C4-2B (cell line): ENCODE results near the gene CPZ.
"Not testable (repeated sequence)": the region's sequence is repeated elsewhere in the genome, so short reads cannot be mapped to it uniquely, and the experiment has no call there.

ENCODE experiments used
- H3K27ac ChIP-seq: fragments of 450-650 bp; 2 replicates; pipeline ENCODE4 v1.5.1; 2017
- ZFX ChIP-seq: fragments of 450-650 bp; IDR thresholded peaks from 2 replicates; pipeline ENCODE4 v1.6.1; 2017
- TF ChIP-seq, protein P1 (sequence below): fragments of 450-650 bp; conservative IDR thresholded peaks from 2 replicates; pipeline ENCODE4 v1.5.1; 2017; ENCODE audit warnings: mild to moderate bottlenecking

The CPZ gene

GRCh38 chr4:8570201-8570600, 22.4 kb upstream of the CPZ start:
- TF ChIP-seq, protein P1, sequence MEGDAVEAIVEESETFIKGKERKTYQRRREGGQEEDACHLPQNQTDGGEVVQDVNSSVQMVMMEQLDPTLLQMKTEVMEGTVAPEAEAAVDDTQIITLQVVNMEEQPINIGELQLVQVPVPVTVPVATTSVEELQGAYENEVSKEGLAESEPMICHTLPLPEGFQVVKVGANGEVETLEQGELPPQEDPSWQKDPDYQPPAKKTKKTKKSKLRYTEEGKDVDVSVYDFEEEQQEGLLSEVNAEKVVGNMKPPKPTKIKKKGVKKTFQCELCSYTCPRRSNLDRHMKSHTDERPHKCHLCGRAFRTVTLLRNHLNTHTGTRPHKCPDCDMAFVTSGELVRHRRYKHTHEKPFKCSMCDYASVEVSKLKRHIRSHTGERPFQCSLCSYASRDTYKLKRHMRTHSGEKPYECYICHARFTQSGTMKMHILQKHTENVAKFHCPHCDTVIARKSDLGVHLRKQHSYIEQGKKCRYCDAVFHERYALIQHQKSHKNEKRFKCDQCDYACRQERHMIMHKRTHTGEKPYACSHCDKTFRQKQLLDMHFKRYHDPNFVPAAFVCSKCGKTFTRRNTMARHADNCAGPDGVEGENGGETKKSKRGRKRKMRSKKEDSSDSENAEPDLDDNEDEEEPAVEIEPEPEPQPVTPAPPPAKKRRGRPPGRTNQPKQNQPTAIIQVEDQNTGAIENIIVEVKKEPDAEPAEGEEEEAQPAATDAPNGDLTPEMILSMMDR: no peak
- no peak for TF ChIP-seq ZFX
- no peak overlapping the region for H3K27ac ChIP-seq

DNA sequence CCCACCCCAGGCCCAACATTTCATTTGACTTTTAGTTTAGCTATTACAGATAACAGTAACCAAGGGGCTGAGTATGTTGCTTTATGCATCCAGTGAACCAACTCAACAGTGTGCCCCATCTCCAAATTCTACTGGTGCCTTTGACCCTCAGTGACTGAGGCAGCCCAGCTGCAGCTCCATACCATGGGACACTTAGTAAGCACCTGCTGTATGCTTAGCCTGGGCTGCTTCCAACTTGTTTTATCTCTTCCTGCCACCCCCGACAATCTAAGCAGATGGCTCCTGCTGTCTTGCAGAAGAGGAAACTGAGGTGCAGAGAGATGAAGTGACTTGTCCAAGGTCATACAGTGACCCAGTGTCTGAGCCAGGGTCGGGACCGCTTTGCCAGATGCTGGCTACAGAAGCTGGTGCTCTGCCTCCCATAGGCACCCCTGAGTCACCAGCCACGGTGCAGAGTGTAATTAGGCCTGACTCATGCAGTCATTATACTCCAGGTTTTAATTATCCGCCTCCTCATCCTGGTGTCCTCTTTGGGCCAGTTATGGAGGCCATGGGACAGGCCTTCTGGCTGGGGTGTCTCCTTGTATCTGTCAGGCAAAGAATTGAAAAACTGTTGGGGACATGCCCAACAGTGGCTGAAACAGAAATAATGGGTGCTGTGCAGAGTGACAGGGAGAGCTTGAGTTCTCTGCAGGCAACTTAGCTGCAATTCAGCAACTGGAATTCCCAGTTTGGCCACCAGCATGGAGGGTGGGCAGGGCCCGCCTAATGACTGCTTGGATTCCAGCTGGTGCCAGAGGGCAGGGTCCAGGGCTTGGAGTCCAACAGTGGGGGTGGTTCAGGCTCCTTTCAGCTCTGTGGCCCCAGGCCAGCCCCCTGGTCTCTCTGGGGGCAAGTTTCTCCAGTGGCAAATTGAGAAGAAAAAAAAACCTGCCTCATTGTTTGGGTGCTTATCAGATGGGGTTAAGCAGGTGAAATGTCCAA, 20.6 kb upstream of the CPZ start:
- TF ChIP-seq, protein P1: no peak
- no peak for TF ChIP-seq ZFX
- no peak overlapping the region for H3K27ac ChIP-seq

DNA sequence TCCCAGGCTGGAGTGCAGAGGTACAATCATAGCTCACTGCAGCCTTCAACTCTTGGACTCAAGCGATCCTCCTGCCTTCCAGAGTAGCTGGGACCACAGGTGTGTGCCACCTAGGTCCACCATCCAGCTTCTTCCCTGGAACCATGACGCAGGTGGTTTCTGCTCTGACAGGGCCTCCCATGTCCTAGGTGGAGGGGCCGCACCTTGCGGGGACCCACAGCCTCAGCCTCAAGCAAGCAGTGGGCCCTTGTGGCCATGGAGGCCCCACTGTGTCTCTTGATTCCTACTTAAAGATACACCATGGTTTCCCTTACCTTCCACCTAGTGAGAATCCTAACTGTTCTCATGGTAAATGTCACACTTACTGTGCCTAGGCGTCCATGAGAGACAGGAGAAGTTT, 19.3 kb upstream of the CPZ start:
- no peak overlapping the region for H3K27ac ChIP-seq
- TF ChIP-seq, protein P1: no peak
- TF ChIP-seq ZFX: no peak

DNA sequence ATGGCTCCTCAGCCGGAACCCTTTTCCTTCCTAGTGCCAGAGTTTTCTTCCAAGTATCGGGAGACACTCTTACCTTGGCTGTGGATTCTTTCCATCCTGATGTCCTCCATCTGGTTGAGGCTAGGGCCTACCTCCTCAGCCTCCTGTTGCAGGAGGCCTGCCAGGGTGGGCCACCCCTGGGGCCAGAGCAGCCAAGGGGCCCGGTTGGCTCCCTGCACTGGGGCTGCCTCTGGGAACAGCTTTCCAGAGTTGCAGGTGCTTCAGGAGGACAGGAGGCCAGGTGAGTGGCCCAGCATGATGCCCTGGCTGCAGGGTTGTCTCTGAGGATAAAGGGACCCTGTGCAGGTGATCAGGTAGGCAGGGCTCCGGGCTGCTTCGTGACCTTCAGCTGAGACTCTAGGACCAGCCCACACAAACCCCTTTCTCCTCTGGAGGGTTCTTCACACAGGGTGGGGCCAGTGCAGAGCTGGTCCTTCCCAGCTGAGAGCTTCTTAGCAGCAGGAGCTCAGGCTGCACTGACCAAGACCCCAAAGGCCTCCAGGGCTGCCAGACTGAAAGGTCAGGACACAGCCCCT, 17.7 kb upstream of the CPZ start:
- H3K27ac ChIP-seq: no peak overlapping the region
- TF ChIP-seq ZFX: no peak
- TF ChIP-seq, protein P1: no peak

DNA sequence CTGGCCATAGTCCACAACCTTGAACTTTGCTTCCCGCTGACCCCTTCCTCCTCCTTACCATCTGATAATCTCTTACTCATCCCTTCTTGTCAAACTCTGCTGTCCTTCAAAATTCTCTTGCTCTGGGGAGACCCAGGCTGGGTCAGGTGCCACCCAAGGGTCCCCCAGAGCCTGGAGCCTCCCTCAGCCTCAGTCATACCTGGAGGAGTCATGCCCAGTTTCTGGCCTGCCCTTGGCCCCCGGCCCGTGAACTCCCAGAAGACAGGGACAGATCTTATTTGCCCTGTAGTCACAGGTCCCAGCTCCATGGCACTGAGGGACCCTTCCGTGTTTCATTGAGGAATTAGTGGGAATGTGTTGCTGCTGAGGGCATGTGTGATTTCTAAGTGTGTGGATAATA, 17.1 kb upstream of the CPZ start:
- H3K27ac ChIP-seq: no peak overlapping the region
- TF ChIP-seq, protein P1: no peak
- TF ChIP-seq ZFX: no peak

DNA sequence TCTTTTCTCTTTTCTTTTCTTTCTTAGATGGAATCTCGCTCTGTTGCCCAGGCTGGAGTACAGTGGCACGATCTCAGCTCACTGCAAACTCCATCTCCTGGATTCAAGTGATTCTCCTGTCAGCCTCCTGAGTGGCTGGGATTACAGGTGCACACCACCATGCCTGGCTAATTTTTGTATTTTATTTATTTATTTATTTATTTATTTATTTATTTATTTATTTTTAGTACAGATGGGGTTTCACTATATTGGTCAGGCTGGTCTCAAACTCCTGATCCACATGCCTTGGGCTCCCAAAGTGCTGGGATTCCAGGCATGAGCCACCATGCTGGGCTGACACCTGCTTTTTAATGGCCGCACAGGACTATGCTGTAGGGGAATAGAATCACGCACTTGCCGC, 16.0 kb upstream of the CPZ start:
- H3K27ac ChIP-seq: not testable (repeated sequence)

- no peak overlapping the region for H3K27ac ChIP-seq
- TF ChIP-seq, protein P1: no peak
- TF ChIP-seq ZFX: no peak
Measured at GRCh38 chr4:8577046-8577445, 15.5 kb upstream of the CPZ start.
